Measurements from ENCODE around the gene MRPS30.
A peak's percentile ranks its signal among the peaks of the same experiment; 100 is the strongest.
"Not testable (repeated sequence)": the region's sequence is repeated elsewhere in the genome, so short reads cannot be mapped to it uniquely, and the experiment has no call there.

MRPS30 gene

DNA sequence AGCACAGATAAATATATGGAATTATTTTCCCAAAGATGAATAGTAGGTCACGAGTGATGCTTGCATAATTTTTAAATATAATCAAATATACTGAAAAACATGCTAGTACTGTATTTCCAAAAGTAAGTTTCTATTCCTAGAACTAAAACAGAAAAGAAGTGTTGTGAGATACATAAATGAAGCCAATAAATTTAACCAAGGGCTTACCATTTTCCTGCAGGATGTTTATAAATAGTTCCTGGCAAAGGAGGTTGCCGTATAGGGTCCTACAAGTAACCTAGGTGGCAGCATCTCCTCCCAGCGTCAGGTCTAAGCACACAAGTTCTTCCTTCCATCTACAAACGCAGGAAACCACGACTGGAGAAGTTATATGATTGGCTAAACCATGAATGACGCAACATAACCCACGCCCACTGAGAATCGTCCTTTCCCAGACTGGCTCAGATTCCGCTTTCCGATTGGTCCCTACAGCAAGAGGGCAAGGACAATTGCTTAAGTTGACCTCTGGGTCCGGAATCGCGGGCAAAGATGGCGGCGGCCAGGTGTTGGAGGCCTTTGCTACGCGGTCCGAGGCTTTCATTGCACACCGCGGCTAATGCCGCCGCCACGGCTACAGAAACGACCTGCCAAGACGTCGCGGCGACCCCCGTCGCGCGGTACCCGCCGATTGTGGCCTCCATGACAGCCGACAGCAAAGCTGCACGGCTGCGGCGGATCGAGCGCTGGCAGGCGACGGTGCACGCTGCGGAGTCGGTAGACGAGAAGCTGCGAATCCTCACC, at the start of gene MRPS30:
Gene MRPS30, plus strand, starts transcription at position 513 of the 780 bp plus-strand sequence. Its CDS starts 16 bp downstream, at position 529.
- peak; percentile 100 for DNase-seq

DNA sequence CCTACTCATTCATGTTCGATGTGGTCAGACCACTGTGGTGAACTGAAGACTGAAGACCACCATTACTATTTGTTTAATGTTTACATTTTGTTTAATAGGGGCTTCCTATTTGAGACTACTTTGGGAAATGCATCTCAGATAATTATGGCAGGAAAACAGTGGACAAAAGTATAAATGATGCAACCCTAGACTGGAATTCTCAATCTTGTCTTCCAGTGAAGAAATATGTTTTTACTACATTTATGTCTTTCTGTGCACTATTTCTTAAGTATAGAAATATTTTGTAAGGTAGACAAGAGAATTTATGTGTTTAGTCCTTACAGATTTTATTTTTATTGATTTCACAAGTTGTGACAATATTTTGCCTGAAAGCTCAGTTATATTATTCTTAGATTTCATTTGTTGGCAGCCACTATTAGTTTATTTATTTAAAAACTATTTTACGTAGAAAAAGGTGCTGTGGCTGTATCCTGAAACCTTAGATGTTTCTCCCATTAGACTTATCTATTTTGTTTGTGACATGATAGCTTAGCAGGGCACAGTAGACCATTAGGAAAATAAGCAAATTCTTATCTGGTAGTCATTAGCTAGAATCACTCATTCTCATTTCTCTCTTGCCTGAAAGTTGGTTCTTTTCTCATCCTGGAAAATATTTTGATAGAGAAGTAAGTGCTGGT, 39.4 kb upstream of the MRPS30 start:
- DNase-seq: no peak

DNA sequence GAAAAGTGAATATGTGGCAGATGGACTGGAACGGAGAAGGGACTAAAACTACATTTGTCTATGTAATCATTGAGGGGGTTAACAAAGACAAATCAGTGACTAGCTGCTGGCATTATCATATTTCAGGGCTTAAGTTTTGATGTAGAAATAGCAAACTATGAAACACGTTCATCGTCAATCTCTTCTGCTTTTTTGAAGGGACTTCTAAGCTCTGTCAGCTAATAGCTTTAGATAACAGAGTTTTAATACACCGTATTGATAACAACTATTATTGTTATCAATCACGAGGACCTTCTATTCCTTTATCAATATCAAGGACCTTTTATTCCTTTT, 38.9 kb upstream of the MRPS30 start:
- DNase-seq: no peak

DNA sequence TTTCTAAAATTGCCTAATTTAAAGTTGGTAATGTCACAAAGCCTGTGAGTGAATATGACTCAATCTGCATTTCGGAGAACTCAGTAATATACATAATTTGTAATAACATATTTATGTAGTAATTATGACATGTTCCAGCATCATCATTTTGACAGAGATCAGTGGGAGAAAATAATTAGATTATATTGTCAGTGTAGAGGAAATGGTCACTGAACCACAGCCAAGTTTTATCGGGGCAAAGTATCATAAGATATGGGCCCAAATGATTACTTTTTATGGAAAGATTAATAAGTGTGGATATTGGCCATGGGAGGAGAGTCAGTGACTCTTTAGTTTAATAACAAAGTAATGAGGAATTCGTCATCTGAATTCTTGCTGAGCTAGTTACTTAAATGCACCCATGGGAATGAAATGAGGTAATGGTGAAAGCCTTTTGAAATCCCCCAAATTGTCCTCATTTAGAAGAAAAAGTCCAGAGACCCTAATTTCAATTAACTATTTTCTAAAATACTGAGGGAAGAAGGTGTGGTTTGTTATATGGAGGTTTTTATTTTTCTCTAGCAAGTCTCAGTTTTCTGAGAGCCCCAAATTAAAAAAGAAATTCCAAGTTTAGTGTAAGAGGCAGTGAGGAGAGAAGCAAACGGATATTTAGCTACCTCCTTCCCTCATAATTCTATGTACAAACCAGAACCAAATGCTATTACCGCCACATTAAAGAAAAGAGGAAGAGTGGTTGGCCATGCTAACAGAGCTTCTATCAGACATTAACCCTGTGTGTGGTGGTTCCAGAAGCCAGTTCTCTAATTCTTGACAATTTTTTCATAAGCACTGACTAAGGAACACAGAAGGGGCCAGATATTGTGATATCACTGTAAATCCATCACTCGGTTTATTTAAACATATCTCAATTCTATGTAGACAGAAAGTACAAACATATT, 37.7 kb upstream of the MRPS30 start:
- no peak for DNase-seq

DNA sequence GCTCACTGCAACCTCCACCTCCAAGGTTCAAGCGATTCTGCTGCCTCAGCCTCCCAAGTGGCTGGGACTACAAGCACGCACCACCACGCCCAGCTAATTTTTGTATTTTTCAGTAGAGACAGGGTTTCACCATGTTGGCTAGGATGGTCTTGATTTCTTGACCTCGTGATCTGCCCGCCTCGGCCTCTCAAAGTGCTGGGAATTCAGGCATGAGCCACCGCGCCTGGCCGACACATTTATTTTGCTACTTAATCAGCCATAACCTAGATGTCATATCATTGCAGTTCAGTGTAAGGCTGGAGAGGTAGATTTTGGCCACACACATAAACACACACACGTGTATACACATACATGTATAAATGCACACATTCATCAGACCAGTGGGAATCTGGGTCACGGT, 36.4 kb upstream of the MRPS30 start:
- DNase-seq: not testable (repeated sequence)

DNA sequence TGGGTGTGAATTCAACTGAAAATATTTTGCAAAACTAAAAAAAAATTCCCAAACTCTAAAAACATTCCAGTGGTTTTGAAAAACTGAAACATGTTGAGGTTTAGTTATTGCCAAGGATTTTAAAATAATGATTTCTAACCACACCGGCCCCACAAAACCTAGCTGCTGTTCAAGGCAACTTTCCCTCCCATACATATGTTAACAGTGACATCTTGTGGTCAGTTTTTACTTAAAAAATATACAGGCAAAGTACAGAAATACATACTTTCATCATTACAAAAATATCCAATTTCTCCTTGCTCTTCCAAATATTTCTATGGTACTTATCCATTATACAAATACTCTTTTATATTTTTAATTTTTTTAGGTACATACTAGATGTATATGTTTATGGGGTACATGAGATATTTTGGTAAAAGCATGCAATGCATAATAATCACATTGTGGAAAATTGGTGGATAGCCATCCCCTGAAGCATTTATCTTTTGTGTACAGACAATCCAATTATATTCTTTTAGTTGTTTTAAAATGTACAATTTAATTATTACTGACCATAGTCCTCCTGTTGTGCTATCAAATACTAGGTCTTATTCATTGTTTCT, 34.4 kb upstream of the MRPS30 start:
- peak; percentile 53 for DNase-seq

DNA sequence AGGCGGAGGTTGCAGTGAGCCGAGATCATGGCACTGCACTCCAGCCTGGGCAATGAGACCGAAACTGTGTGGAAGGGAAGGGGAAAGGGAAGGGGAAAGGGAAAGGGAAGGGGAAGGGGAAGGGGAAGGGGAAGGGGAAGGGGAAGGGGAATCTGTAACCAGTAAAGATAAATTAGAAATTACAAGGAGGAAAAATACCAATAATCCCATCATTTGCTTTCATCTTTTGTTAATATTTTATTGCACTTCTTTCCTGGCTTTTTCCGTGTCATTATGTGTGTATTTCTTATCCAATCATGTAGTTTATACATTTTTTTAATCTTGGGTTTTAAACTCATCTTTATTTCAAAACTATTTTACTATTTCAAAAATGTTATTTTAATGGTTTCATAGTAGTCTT, 29.6 kb upstream of the MRPS30 start:
- DNase-seq: no peak

DNA sequence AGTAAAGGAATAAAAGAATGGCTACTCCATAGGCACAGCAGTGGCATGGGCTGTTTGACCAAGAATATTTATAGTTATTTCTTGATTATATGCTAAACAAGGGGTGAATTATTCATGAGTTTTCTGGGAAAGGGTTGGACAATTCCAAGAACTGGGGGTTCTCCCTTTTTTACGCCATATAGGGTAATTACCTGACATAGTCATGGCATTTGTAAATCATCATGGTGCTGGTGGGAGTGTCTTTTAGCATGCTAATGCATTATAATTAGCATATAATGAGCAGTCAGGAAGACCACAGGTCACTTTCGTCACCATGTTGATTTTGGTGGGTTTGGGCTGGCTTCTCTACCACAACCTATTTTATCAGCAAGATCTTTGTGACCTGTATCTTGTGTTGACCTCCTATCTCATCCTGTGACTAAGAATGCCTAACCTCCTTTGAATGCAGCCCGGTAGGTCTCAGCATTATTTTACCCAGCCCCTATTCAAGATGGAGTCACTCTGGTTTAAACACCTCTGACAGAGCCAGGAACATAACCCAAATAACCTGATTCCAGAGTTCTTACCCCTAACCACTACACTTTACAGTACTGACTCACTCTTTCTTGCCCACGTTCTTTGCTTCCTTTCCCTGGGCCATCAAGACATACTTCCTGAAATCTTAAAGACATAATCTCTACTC, 25.0 kb upstream of the MRPS30 start:
- DNase-seq: no peak

DNA sequence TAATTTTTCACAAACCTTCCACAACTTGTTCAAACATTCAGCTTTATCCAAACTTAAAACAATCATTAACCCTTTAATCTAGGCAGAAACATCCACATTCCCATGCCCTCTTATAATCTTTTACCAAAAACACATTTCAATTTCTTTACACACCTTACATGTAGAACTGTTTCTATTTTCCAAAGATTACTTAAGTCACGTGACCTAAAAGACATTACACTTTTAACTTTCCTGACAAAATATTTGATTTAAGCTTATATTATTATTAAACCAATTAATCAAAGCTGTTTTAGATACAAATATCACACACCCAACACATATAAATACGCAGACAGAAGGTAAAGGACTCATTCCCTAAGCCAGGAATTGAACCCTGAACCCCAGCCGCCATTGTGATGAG, 21.0 kb upstream of the MRPS30 start:
- DNase-seq: no peak

DNA sequence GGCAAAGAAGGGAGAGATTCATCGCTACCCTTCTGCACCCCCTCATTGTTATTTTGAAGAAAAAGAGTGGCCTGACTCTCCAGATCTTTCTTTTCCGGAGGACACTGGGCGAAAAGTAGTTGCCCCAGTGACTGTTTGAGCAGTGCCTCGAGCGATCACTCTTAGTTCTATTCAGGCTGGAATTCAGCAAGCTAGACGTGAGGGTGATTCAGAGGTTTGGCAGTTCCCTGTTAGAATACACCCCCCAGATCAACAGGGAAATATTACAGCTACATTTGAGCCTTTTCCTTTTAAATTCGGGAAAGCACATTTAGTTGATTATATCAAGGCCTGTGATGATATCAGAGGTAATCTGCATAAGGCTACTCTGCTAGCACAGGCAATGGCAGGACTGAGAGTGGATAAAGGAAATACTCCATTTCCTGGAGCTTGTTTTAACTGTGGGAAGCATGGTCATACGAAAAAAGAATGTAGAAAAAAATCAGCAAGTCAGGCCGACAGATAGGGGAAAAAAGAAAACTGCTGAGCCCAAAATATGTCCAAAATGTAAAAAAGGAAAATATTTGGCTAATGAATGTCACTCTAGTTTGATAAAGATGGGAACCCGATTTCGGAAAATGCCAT, 19.3 kb upstream of the MRPS30 start:
- not testable (repeated sequence) for DNase-seq

DNA sequence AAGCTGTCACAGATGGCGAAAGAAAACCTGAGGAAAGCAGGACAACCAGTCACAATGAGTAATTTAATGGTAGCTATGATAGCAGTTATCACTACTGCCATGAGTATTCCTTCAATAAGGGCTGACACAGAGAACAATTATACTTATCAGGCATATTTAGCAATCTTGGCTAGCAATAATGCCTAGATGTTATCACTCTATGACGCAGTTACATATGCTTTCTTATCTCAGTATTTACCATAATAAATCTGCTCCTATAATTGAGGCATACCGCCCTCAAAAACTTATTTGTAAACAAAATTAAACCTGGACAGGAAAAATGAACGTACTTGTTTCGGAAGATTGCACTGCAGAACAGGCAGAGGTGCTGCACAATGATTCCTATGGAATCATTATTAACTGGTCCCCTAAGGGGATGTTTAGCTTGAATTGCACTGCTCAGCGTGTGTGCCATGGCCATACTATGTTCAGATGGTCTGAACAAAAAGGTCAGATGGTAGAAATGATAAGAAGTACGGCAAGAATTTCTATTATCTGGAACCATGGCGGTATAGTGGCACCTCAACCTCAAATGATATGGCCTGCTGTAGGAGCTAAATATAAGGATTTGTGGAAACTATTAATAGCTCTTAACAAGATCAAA, 16.6 kb upstream of the MRPS30 start:
- DNase-seq: not testable (repeated sequence)

DNA sequence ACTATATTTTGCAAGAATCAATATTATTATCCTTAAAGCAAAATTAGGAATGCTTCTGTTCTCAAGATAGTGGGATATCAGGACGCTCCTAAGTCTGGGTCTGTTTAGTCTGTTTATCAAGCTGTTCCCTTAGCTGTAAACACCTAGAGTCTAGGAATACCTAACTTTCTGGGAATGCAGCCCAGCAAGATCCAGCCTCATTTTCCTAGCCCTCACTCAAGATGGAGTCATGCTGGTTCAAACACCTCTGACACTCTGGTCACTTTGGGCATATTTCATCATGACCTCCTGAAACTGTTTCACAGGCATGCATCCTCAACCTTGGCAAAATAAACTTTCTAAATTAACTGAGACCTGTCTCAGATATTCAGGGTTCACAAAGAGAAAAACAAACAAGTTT, 14.4 kb upstream of the MRPS30 start:
- no peak for DNase-seq

DNA sequence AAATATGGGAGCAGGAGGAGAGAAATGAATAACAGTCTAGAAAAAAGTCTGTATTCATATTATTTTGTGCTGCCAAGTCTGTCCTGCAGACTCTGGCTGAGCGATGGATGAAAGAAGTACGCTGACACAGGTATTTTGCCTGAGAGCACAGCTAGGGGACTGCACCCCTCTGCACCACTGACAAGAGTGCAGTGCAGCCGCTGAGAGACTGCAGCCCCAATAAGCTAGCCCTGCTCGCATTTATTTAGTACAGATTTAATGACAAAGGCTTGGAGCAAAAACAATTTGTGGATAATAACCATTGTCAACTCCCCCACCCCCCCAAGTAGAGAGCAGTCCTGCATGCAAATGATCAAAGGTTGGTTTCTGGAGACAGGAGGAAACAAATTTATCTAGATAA, 13.3 kb upstream of the MRPS30 start:
- DNase-seq: no peak

DNA sequence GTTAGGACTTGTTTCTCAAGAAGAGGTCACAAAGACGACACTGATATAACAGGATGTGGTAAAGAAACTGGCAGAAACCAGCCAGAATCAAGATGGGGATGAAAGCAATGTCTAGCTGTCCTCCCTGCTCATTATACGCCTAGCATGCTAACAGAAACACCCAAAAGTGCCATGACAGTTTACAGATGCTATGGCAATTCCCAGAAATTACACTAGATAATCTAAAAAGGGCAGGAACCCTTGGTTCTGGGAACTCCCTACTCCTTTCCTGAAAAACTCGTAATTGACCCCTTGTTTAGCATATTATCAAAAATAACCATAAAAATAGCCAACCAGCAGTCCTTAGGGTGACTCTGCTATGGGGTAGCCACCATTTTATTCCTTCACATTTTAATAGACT, 10.9 kb upstream of the MRPS30 start:
- no peak for DNase-seq

DNA sequence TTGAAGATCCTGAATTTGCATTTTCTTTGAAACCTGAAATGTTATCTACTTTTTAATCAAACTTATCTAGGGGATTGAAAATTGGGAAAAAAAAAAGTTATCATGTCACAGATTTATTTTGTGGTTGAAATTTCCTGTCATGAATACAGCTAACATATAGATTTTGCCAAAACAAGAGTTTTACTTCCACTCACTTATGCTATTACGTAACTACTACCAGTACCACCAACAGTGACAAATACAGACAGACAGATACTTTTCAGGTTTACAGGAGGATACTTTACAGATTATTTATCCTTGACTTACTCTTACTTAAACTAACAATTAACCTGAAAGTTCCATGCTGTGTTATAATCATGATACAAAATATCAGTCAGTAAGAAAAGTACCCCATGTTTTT, 6.8 kb upstream of the MRPS30 start:
- no peak for DNase-seq

DNA sequence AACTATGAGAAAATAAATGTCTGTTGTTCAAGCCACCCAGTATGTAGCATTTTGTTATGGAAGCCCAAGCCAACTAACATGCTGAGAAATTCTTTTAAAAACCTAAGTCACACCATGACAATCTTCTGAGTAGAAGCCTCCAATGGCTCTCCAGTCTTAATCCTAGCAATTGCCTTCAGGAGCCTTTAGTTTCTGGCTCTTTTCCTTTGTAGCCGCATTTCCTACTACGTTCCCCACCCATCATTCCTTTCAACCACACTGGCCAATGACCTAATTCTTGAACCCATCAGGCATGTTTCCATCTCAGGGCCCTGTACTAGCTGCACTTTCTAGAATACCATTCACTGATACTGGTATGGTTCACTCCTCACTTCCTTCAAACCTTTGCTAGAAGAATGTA, 2.1 kb upstream of the MRPS30 start:
- no peak for DNase-seq

DNA sequence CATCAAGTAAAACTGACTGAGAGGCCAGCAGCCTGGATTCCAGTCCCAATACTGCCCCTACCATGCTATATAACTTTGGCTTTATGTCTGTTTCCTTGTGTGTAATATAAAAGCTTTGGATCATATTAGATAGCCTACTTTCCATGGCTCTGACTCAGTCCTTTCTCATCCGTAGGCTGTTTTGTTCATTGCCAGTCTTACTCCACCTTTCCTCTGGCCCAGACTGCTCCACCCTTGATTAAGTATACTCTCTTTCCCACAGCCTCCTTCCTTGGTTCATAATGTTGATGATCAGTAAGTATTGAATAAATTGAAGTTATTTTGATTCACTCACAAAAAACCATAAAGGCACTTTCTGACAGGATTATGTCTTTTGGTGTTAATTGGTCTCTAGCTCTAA, 1.5 kb upstream of the MRPS30 start:
- peak; percentile 2 for DNase-seq

DNA sequence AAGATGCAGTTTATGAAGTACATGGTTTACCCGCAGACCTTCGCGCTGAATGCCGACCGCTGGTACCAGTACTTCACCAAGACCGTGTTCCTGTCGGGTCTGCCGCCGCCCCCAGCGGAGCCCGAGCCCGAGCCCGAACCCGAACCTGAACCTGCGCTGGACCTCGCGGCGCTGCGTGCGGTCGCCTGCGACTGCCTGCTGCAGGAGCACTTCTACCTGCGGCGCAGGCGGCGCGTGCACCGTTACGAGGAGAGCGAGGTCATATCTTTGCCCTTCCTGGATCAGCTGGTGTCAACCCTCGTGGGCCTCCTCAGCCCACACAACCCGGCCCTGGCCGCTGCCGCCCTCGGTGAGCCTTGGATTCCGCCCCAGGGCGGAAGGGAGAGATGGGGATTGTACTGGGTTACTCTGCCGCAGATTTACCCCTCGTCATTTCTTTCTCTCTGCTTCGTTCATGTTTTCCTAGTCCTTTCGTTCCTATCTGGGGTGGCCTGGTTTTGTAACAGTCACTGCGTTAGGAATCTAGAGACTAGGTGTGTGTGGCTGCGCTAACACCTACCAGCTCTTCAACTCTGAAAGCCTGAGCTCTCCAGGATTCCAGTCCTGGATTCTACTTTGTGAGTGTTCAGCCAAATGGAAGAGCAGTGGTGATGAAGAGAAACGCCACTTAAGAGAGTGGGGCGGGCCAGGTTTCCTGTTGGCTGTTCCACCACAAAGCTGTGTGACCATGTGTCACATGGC, 638 bp downstream of the MRPS30 start:
- peak; percentile 61 for DNase-seq

DNA sequence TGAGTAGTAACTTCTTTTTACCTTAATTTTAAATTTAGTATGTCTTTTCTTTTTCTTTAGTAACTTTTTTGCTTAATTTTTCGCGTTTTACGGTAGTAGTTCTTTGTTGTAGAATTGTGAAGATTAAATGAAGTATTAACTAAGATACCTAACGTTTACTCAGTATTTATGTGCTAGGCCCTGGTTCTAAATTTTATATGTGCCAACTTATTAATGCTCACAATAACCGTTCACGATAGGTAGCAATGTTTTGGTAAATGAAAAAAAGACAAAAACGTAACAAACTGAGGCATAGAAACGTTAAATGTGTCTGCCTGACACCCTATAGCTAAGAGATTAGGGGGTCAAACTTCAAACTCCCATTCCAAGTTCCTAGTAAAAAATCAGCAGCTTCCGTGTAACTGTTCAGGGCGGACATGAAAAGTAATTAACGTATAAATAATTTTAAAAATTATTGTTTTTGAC, 1.2 kb downstream of the MRPS30 start:
- no peak for DNase-seq

DNA sequence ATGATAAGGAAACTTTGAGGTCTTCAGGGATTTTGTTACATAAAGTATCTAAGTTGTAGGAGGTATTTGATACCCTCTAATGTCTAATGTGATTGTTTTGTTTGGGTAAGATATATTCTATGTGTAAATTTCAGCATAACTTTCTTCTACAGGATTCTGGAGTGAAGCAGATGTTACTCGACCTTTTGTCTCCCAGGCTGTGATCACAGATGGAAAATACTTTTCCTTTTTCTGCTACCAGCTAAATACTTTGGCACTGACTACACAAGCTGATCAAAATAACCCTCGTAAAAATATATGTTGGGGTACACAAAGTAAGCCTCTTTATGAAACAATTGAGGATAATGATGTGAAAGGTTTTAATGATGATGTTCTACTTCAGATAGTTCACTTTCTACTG, 6.0 kb downstream of the MRPS30 start:
- no peak for DNase-seq

DNA sequence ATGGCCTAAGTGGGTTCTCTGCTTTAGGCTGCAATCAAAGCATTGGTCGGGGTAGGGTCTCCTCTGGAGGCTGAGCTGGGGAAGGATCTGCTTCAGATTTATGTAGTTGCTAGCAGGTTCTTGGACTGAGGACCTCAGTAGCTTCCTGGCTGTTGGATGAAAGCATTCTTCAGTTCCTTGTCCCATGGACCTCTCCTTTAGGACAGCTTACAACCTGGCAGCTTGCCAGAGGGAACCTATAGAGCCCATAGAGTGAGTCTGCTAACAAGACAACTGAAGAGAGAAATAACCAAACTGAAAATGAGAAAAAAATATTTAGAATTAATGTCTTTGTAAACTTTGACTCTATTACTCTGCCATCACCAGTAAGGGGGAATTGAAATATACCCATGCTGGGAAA, 12.4 kb downstream of the MRPS30 start:
- DNase-seq: no peak

All from NCI-H2227 treated with DMSO at 0.1 percent for 48 hours (cell line).